HepG2 (cell line): Measurements from ENCODE around the gene IGSF21.

Experiments used
- ATF7-NPFF ChIP-seq: sonication (generic); formaldehyde crosslinking; IDR thresholded peaks from 2 replicates; pipeline ENCODE4 v1.8.1; 2023; ENCODE audit warnings: mild to moderate bottlenecking, low read depth, missing genetic modification reagents, moderate library complexity
- PHF5A ChIP-seq: IDR thresholded peaks from one replicate; pipeline ENCODE4 v1.6.1; 2018; ENCODE audit warnings: low read depth, missing genetic modification reagents; ENCODE audit not compliant: unreplicated experiment
- U2AF2 ChIP-seq: fragments of 200-400 bp; formaldehyde crosslinking; IDR thresholded peaks from 2 replicates; pipeline ENCODE4 v1.6.1; 2017; ENCODE audit warnings: low read depth, mild to moderate bottlenecking, low read length
- ZNF10 ChIP-seq: sonication (generic); formaldehyde crosslinking; IDR thresholded peaks from 2 replicates; pipeline ENCODE4 v1.4.0; 2020; ENCODE audit warnings: mild to moderate bottlenecking, low read depth, missing genetic modification reagents, borderline replicate concordance
- TF ChIP-seq, protein P1 (sequence below): sonication (generic); formaldehyde crosslinking; IDR thresholded peaks from 2 replicates; pipeline ENCODE4 v1.4.0; 2020; ENCODE audit warnings: missing genetic modification reagents
- TF ChIP-seq, protein P2 (sequence below): sonication (generic); formaldehyde crosslinking; IDR thresholded peaks from 2 replicates; pipeline ENCODE4 v1.8.1; 2023; ENCODE audit warnings: missing genetic modification reagents, mild to moderate bottlenecking, borderline replicate concordance

GRCh38 chr1:18134324-18135046, 26.9 kb downstream of the IGSF21 start:
- TF ChIP-seq, protein P1, sequence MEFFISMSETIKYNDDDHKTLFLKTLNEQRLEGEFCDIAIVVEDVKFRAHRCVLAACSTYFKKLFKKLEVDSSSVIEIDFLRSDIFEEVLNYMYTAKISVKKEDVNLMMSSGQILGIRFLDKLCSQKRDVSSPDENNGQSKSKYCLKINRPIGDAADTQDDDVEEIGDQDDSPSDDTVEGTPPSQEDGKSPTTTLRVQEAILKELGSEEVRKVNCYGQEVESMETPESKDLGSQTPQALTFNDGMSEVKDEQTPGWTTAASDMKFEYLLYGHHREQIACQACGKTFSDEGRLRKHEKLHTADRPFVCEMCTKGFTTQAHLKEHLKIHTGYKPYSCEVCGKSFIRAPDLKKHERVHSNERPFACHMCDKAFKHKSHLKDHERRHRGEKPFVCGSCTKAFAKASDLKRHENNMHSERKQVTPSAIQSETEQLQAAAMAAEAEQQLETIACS = no peak
- TF ChIP-seq PHF5A (CRISPR knock-in tag) (no peak), U2AF2 (no peak), ATF7-NPFF (CRISPR knock-in tag) (no peak), ZNF10 (CRISPR knock-in tag) (no peak)
- TF ChIP-seq, protein P2, sequence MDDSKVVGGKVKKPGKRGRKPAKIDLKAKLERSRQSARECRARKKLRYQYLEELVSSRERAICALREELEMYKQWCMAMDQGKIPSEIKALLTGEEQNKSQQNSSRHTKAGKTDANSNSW (CRISPR knock-in tag) = no peak
